Panc1 (cell line): ENCODE data around the gene PCDHA7. TPM values are rescaled to one million over a fixed set of nuclear protein-coding genes. Genes with fewer than 3 reads are reported as not detected.
"Not testable (repeated sequence)": the region's sequence is repeated elsewhere in the genome, so short reads cannot be mapped to it uniquely, and the experiment has no call there.

ENCODE experiments used
- ATAC-seq: fragments of 200-7000 bp; cut with Tn5 transposase; 2 replicates; pipeline ENCODE4 v1.9.1; 2020; ENCODE audit warnings: mild to moderate bottlenecking, moderate library complexity
- Bru-seq: library from RNA; stranded (reverse); fragments of 400-500 nt; gene quantifications from one replicate; lab custom pipeline; 2021; lab: Mats Ljungman, UMichigan
- BruChase-seq, 2 experiments: library from RNA; stranded (reverse); fragments of 400-500 nt; gene quantifications; one replicate each; lab custom pipeline; 2021; lab: Mats Ljungman, UMichigan
- BruUV-seq: library from RNA; stranded (reverse); fragments of 400-500 nt; replicated peaks from 2 replicates; lab custom pipeline; 2021; lab: Mats Ljungman, UMichigan
- CTCF ChIA-PET: fragments of 300-600 bp; sonication (Branson Sonifier 250); formaldehyde crosslinking; loops from one replicate; lab custom pipeline; 2022; ENCODE audit warnings: antibody characterized with exemption; lab: Charles Lee
- POLR2A ChIA-PET: fragments of 300-600 bp; sonication (Branson Sonifier 250); formaldehyde crosslinking; loops from one replicate; lab custom pipeline; 2022; ENCODE audit warnings: antibody characterized with exemption; lab: Charles Lee
- DNase-seq: peaks from one replicate; pipeline ENCODE4 v3.0.0-alpha.2; 2010; ENCODE audit warnings: low read depth, low spot score
- H3K27ac ChIP-seq: 2 replicates; pipeline ENCODE4 v1.5.1; 2011; ENCODE audit warnings: mild to moderate bottlenecking, low read length, inconsistent platforms
- H3K27me3 ChIP-seq: fragments of 200-500 bp; sonication (Bioruptor generic); 2 replicates; pipeline ENCODE4 v1.6.0; 2014; ENCODE audit warnings: low read length, inconsistent platforms; ENCODE audit not compliant: control insufficient read depth, insufficient read depth
- H3K36me3 ChIP-seq: fragments of 200-500 bp; sonication (Bioruptor generic); 2 replicates; pipeline ENCODE4 v1.5.1; 2014; ENCODE audit warnings: inconsistent platforms, mild to moderate bottlenecking, low read length, moderate library complexity; ENCODE audit not compliant: control insufficient read depth, insufficient read depth
- H3K4me1 ChIP-seq: 2 replicates; pipeline ENCODE4 v1.5.1; 2011; ENCODE audit warnings: inconsistent platforms, mild to moderate bottlenecking, low read length, moderate library complexity; ENCODE audit not compliant: control insufficient read depth, insufficient read depth
- H3K4me3 ChIP-seq, 2 experiments: 2 replicates each; pipeline ENCODE4 v1.5.1; 2011 to 2012; ENCODE audit warnings: low read depth in 2 of 2, low read length in 2 of 2, mild to moderate bottlenecking in 2 of 2, inconsistent platforms in 1 of 2, moderate library complexity in 1 of 2
- H3K9me3 ChIP-seq: fragments of 200-500 bp; sonication (Bioruptor generic); 2 replicates; pipeline ENCODE4 v1.5.1; 2014; ENCODE audit warnings: low read depth, mild to moderate bottlenecking, inconsistent platforms, low read length, moderate library complexity; ENCODE audit not compliant: control insufficient read depth, insufficient read depth
- POLR2AphosphoS5 ChIP-seq: IDR thresholded peaks from 2 replicates; pipeline ENCODE4 v1.6.1; 2012; ENCODE audit warnings: mild to moderate bottlenecking, low read depth, low read length, moderate library complexity
- SIN3A ChIP-seq: IDR thresholded peaks from 2 replicates; pipeline ENCODE4 v1.6.1; 2012; ENCODE audit warnings: low read depth, mild to moderate bottlenecking, low read length, moderate library complexity, borderline replicate concordance; ENCODE audit not compliant: insufficient read depth
- TCF7L2 ChIP-seq: IDR thresholded peaks from 2 replicates; pipeline ENCODE4 v1.6.1; 2011; ENCODE audit warnings: mild to moderate bottlenecking, low read depth, low read length, inconsistent platforms
- in situ Hi-C: cut with HindIII; loops from 2 replicates; pipeline ENCODE4 v1.10.0; 2016; ENCODE audit warnings: low sequenced_read_pairs, low pct_unique_long_range_greater_than_20kb
- intact Hi-C: fragments of 100-400 bp; cut with micrococcal nuclease; formaldehyde crosslinking; loops from one replicate; pipeline ENCODE4 v1.10.0; 2022; ENCODE audit not compliant: unreplicated experiment
- long read RNA-seq: library from polyadenylated mRNA; unstranded; transcript quantifications from one replicate; pipeline ENCODE4 v2.0.0, GENCODE V29; 2021; ENCODE audit not compliant: unreplicated experiment
- polyA plus RNA-seq: library from polyadenylated mRNA; unstranded; fragments of >200 nt; gene quantifications from one replicate; pipeline ENCODE4 v1.2.1, GENCODE V29; 2012; ENCODE audit warnings: missing spikeins; ENCODE audit not compliant: insufficient read length
- total RNA-seq: library from RNA; stranded (reverse); gene quantifications from one replicate; pipeline ENCODE4 v1.2.1, GENCODE V29; 2021; ENCODE audit not compliant: unreplicated experiment
- TF ChIP-seq, protein P1 (sequence below), 2 experiments: IDR thresholded peaks; 2 replicates each; pipeline ENCODE4 v1.6.1; 2011 to 2012; ENCODE audit warnings: low read depth in 2 of 2, control low read depth in 1 of 2, low read length in 1 of 2, mild to moderate bottlenecking in 1 of 2, moderate library complexity in 1 of 2; ENCODE audit not compliant: insufficient read depth in 1 of 2
- TF ChIP-seq, protein P2 (sequence below): fragments of 450-650 bp; IDR thresholded peaks from 2 replicates; pipeline ENCODE4 v1.5.1; 2017; ENCODE audit warnings: mild to moderate bottlenecking

Gene PCDHA7
- 0.15 TPM for total RNA-seq
- 0.15 TPM for polyA plus RNA-seq
- percentile 24 among the genes with signal in this experiment for Bru-seq, nascent RNA
- percentile 33 among the genes with signal in this experiment for BruChase-seq, experiment 1, labeled RNA remaining after a 2-hour chase
- percentile 24 among the genes with signal in this experiment for BruChase-seq, experiment 2, labeled RNA remaining after a 6-hour chase
- long read RNA-seq = 0 reads

- intact Hi-C loops (no loop called here), in situ Hi-C loops (no loop called here)
- no TSS peak for BruUV-seq
- ChIA-PET CTCF (interaction anchor here (0.6 kb wide), 1 partner anchor 322 kb away, joined by 3 read pairs; no protein-coding TSS in a partner anchor), POLR2A (no interaction called here)
- Histone ChIP-seq H3K27ac (no peak within 1 kb of the TSS), H3K4me3 (no peak within 1 kb of the TSS), H3K9me3 (no peaks in the 10 kb centered on the region; the same call in 1 of the 2 replicates), H3K36me3 (no peaks in the 10 kb centered on the region), H3K4me1 (no peaks in the 10 kb centered on the region), H3K27me3 (no peaks in the 10 kb centered on the region)
- TF ChIP-seq TCF7L2 = no peak
- TF ChIP-seq, protein P1, sequence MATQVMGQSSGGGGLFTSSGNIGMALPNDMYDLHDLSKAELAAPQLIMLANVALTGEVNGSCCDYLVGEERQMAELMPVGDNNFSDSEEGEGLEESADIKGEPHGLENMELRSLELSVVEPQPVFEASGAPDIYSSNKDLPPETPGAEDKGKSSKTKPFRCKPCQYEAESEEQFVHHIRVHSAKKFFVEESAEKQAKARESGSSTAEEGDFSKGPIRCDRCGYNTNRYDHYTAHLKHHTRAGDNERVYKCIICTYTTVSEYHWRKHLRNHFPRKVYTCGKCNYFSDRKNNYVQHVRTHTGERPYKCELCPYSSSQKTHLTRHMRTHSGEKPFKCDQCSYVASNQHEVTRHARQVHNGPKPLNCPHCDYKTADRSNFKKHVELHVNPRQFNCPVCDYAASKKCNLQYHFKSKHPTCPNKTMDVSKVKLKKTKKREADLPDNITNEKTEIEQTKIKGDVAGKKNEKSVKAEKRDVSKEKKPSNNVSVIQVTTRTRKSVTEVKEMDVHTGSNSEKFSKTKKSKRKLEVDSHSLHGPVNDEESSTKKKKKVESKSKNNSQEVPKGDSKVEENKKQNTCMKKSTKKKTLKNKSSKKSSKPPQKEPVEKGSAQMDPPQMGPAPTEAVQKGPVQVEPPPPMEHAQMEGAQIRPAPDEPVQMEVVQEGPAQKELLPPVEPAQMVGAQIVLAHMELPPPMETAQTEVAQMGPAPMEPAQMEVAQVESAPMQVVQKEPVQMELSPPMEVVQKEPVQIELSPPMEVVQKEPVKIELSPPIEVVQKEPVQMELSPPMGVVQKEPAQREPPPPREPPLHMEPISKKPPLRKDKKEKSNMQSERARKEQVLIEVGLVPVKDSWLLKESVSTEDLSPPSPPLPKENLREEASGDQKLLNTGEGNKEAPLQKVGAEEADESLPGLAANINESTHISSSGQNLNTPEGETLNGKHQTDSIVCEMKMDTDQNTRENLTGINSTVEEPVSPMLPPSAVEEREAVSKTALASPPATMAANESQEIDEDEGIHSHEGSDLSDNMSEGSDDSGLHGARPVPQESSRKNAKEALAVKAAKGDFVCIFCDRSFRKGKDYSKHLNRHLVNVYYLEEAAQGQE (IDR thresholded peaks at IDR 0.05; ENCODE audit: insufficient read depth in 1 of 2, low read depth in 2 of 2, low read length in 1 of 2) = no peak
- TF ChIP-seq, protein P2, sequence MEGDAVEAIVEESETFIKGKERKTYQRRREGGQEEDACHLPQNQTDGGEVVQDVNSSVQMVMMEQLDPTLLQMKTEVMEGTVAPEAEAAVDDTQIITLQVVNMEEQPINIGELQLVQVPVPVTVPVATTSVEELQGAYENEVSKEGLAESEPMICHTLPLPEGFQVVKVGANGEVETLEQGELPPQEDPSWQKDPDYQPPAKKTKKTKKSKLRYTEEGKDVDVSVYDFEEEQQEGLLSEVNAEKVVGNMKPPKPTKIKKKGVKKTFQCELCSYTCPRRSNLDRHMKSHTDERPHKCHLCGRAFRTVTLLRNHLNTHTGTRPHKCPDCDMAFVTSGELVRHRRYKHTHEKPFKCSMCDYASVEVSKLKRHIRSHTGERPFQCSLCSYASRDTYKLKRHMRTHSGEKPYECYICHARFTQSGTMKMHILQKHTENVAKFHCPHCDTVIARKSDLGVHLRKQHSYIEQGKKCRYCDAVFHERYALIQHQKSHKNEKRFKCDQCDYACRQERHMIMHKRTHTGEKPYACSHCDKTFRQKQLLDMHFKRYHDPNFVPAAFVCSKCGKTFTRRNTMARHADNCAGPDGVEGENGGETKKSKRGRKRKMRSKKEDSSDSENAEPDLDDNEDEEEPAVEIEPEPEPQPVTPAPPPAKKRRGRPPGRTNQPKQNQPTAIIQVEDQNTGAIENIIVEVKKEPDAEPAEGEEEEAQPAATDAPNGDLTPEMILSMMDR = 0 out of 2 replicates have a peak, but pooled peaks have one; percentile 18
- no peak for DNase-seq
- ATAC-seq = no peak
These were observed at the start of gene PCDHA7 for GRCh38 chr5:140833993-140834392. Gene PCDHA7 (plus strand): TSS chr5:140834269. CDS start chr5:140834384, 115 bp downstream.

DNA sequence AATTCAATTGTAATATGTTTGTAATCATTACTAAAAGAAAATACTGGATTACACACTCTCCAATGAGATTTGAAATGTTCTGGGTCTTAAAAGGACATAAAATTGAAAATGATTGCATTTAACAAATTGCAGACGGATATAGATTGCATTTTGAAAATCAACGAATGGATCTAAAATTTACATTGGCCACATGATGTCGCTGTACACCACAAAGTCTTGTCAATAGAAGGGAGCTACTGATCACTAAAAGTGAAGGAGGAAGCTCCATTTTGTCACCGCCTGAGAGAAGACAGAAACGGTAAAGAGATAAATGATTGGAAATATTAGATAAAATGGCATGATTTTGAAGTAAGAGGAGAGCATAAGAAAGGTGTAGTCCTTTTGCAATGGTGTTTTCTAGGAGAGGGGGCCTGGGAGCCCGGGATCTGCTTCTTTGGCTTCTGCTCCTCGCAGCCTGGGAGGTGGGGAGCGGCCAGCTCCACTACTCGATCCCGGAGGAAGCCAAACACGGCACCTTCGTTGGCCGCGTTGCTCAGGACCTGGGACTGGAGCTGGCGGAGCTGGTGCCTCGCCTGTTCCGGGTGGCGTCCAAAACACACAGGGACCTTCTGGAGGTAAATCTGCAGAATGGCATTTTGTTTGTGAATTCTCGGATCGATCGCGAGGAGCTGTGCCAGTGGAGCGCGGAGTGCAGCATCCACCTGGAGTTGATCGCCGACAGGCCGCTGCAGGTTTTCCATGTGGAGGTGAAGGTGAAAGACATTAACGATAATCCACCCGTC lies 48.0 kb upstream of the PCDHA7 start, which contains the start of gene PCDHA1:
Gene PCDHA1 (plus strand): TSS at position 236 of the 782 bp plus-strand sequence.
- in situ Hi-C loops = no loop called here
- Histone ChIP-seq H3K4me1 (no peaks in the 10 kb centered on the region; the same call in 1 of the 2 replicates), H3K4me3 (no peak within 1 kb of the TSS), H3K9me3 (peaks cover 47% of the 10 kb centered on the region), H3K36me3 (no peaks in the 10 kb centered on the region), H3K27ac (no peak within 1 kb of the TSS), H3K27me3 (no peaks in the 10 kb centered on the region)
- no TSS peak for BruUV-seq
- ChIA-PET CTCF (interaction anchor here (0.6 kb wide), 1 partner anchor 75 kb away, joined by 4 read pairs; no protein-coding TSS in a partner anchor), POLR2A (no interaction called here)
- intact Hi-C loops = no loop called here
- TF ChIP-seq, protein P2 = no peak
- TF ChIP-seq, protein P1 (IDR thresholded peaks at IDR 0.05; ENCODE audit: insufficient read depth in 1 of 2, low read depth in 2 of 2, low read length in 1 of 2) = no peak
- TF ChIP-seq POLR2AphosphoS5 (no peak), TCF7L2 (no peak), SIN3A (no peak)
- ATAC-seq = no peak
- DNase-seq = no peak

GRCh38 chr5:140787422-140787821 lies 46.6 kb upstream of the PCDHA7 start:
- H3K4me3 ChIP-seq, intact Hi-C loops, ATAC-seq, H3K36me3 ChIP-seq, BruUV-seq, H3K4me1 ChIP-seq, H3K27me3 ChIP-seq, DNase-seq, in situ Hi-C loops, H3K27ac ChIP-seq, CTCF ChIA-PET, POLR2A ChIA-PET: not testable (repeated sequence)
- H3K9me3 ChIP-seq = peaks cover 45% of the 10 kb centered on the region
